ENCODE results near the gene BICRA.
"Not testable (repeated sequence)": the region's sequence is repeated elsewhere in the genome, so short reads cannot be mapped to it uniquely, and the experiment has no call there.

Gene BICRA

DNA sequence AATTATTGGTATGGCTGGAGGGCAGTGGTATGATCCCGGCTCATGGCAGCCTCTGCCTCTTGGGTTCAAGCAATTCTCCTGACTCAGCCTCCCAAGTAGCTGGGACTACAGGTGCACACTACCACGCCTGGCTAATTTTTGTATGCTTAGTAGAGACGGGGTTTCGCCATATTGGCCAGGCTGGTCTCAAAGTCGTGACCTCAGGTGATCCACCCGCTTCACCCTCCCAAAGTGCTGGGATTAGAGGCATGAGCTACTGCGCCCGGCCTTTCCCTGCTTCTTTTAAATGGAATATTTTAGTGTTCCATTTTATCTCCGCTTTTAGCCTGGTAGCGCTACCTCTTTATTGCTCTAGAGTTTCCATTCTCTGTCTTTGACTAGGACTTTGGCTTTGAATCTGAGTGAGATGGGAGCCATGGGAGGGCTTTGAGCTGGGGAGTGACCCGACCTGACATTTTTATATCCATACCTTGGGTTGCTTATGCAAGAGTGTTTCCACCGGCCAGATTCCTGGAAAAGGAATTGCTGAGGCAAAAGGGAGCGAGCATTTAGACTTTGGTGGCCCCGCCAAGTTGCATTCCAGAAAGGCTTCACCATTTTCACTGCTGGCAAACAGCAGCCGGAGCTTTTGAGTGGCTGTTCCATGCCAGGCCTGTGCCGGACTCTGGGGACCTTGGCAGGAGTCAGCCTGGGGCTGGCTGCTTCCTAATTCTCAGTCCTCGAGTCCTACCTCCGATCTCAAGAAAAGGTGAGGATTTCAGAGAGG is 22.9 kb downstream of the BICRA start:
- DNase-seq (ENCODE audit: low spot score), result no peak

DNA sequence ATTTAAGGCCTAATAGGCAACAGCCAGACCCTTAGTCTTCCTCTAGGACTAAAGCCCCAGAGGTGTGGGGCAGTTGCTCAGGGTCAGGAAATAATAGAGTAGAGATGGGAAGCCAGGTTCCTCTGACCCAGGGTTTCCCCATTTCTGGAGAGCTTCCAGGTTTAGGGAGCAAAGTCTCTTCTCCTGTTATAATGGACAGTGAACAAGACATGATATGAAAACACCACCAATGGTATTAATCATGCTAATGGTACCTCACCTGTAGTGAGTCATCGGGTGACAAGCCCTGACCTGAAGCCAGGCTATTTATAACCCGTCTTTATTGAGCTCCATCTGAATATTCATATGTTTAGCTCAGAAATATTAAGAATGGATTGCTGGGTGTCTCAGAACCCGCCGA is 24.6 kb downstream of the BICRA start:
- no peak for DNase-seq (ENCODE audit: low spot score)

DNA sequence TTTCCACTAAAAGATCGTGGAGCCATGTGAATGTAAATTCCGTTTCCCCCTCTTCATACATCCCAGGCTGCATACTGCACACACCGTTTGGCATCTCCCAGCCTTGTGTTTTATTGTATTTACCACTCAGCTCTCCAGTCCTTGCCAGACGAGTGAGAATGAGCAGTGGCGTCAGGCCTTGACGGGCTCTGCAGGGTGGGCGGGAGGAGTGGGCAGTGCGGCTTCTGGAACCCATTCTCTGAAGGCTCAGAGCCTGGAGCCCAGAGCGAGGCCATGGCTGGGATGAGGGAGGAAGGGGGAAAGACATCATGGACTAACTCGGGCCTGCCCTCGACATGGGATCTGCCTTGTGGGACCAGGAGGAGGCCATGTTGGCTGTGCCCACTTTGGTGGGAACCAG is 25.1 kb downstream of the BICRA start:
- DNase-seq (ENCODE audit: low spot score), result no peak

DNA sequence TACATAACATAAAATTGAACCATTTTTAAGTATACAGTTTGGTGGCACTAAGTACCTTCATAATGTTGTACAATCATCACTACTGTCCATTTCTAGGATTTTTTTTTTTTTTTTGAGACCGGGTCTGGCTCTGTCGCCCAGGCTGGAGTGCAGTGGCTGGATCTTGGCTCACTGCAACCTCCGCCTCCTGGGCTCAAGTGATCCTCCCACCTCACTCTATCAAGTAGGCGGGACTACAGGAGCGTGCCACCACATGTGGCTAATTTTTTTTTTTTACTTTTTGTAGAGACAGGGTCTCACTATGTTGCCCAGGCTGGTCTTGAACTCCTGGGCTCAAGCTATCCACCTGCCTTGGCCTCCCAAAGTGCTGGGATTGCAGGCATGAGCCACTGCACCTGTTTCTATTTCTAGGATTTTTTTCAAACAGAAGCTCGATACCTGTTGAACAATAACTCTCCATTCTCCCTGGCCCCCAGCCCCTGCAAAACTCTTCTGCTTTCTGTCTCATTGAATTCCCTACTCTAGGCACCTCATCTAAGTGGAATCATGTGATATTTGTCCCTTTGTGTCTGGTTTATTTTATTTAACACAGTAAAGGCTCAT is 26.3 kb downstream of the BICRA start:
- DNase-seq (ENCODE audit: low spot score), result not testable (repeated sequence)

DNA sequence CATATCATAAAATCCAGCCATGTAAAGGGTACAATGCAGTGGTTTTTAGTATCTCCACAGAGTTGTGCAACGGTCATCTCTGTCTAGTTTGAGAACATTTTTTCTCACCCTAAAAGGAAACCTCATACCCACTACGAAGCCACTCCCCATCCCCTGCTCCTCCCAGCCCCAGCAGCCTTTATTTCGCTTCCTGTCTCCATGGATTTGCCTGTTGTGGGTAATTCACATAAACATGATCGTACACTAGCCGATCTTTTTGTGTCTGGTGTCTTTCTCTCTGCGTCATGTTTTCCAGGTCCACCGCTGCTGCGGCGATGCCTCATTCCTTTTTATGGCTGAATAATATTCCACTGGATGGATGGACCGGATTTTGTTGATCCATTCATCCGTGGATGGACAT is 28.6 kb downstream of the BICRA start:
- no peak for DNase-seq (ENCODE audit: low spot score)

DNA sequence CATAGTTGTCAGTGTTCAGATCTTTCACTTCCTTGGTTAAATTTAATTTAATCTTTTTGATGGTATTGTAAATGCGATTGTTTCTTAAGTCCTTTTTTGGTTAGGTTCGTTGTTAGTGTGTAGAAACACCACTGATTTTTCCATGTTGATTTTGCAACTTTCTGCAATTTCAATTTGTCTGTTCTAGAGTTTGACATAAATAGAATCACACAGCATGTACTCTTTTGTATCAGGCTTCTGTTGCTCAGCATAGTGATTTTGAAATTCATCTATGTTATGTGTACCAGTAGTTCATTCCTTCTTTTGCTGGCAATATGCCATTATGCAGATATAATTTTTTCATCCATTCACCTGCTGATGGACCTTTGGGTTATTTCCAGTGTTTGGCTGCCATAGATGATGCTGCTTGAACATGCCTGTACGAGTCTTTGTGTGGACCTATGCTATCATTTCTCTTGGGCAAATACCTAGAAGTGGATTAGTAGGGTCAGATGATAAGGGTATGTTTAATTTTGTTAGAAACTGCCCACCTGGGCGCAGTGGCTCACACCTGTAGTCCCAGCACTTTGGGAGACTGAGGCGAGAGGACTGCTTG is 33.1 kb downstream of the BICRA start:
- no peak for DNase-seq (ENCODE audit: low spot score)

DNA sequence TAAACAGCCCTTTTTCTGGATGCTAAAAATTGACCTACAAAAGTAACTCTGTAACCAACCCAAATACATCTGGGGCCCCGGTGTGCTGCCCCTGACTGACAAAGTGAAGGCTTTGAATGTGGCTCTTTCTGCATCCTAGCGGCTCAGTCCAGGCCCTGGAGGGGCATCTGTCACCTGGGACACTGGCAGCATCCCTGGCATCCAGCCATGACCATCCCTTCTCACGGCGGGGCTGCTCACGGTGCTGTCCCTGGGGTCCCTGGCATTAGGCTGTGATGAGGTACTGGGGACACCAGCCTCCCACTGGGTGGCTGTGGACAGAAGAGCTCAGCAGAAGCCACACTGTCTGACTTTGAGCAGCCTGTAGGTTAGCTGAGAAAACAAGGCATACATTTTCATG is 34.3 kb downstream of the BICRA start:
- DNase-seq (ENCODE audit: low spot score), result no peak

DNA sequence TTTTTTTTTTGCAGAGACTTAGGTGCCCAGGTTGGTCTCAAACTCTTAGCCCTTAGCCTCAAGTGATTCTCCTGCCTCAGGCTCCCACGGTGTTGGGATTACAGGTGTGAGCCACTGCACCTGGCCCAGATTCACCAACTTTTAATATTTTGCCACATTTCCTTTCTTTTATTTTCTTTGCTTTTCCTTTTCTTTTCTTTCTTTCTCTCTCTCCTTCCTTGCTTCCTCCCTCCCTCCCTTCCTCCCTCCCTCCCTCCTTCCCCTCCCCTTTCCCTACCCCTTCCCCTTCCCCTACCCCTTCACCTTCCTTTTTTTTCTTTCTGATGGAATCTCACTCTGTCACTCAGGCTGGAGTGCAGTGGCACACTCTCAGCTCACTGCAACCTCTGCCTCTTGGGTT is 35.3 kb downstream of the BICRA start:
- no peak for DNase-seq (ENCODE audit: low spot score)

DNA sequence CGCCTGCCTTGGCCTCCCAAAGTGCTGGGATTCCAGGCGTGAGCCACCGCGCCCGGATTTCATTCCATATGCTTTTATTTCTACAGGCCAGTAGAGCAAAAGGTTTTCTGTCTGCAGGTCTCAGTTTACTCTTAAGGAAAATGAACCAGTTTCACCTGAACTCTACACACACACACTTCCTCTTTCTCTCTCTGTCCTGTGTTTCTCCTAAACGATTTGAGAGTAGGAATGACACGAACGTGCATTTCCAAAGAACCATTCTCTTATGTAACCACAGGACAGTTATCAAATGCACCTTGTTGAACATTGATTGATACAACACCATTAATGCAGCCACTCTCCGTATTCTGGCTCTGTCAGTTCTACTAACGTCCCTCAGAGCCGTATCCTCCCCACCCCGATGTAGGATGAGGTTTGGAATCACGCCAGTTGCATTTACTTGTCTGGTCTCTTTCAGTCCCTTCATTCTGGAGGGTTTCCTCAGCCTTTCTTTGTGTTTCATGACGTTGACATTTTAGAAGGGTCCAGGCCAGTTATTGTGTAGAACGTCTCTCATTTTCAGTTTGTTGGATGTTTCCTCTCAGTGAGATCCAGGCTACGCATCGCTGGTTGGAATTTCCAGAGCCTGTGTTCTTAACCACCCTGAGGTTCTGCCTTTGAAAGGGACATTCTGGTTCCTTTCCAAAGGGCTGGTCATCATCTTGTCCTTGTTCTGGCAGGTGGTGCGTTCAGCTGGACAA is 36.0 kb downstream of the BICRA start:
- DNase-seq (ENCODE audit: low spot score), result no peak

DNA sequence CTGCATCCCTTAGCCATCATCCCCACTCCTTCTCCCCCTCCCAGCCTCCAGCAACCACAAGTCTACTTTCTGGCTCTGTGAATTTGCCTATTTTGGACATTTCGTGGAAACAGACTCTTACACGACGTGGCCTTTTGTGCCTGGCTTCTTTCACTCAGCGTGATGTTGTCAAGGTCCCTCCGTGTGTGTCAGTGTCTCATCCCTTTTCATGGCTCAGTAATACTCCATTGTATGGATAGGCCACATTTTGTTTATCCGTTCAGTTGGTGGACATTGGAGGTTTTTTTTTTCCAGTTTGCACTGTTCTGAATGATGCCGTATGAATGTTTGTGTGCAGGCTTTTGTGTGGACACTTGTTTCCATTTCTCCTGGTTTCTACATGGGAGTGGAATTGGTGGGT is 38.0 kb downstream of the BICRA start:
- no peak for DNase-seq (ENCODE audit: low spot score)

DNA sequence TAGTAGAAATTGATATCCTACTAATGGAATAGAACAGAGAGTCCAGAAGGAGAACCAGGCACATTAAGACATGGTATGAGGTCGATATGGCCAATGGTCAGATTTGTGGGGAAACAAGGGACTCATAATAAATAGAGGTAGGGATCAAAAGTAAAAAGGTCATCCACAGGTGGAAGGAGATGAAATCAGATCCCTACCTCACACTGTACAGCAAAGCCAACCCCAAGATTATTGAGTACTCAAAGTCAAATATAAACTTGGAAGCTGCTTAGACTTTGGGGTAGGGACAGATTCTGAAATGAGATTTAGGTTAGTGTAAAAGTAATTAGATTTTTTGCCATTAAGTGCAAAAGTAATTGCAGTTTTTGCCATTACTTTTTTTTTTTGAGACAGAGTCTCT is 40.7 kb downstream of the BICRA start:
- no peak for DNase-seq (ENCODE audit: low spot score)

DNA sequence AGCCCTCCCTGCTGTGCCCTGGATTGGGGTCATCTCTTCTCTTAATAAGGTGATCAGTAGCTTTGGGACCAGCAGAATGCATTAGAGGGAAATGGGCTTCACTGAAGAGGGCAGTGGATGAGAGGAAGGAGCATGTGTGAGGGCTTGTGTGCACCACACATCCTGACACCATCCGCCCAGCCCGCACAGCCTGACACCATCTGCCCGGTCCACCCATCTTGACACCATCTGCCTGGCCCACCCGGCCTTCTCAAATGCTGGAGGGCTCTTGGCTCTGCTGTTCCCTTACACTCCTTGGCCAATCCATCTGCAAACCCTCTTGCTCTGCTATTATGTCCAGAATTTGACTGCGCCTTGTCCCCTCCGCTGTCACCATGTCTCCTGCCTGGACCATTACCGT is 41.8 kb downstream of the BICRA start:
- no peak for DNase-seq (ENCODE audit: low spot score)

DNA sequence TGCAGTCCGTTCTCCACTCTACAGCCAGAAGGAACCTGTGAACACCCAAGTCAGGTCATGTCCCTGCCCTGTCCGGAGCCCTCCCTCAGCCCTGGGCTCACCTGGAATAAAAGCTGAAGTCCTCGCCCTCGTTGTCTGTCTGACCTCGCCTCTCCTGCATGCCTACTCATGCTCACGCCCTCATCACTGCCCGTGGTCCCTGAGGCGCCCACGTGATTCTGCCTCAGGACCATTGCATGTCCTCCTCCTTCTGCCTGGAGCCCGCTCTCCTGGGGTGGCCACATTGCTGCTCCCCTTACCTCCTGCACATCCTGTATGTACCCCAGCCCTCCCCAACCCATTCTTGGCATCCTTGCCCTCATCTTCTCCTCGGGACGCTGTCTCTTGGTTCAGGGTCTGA is 42.2 kb downstream of the BICRA start:
- no peak for DNase-seq (ENCODE audit: low spot score)

DNA sequence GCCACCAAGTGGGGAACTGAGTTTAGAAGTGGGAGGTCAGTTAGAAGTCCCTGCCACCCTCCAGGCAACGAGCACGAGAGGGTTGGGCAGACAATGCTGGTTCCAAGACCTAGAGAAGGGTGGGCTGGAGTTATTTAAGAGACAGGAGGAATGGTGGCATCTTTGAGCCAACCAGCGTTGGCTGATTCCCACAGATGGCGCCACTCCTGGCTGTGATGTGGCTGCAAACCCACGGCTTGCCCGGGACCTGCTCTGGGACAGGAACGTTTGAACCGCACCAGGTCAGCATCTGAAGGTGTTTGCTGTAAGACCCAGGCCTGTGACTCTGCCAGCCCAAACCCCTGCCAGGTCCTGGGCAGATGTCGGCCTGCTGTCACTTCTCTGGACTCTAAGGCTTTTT is 42.8 kb downstream of the BICRA start:
- DNase-seq (ENCODE audit: low spot score), result no peak

DNA sequence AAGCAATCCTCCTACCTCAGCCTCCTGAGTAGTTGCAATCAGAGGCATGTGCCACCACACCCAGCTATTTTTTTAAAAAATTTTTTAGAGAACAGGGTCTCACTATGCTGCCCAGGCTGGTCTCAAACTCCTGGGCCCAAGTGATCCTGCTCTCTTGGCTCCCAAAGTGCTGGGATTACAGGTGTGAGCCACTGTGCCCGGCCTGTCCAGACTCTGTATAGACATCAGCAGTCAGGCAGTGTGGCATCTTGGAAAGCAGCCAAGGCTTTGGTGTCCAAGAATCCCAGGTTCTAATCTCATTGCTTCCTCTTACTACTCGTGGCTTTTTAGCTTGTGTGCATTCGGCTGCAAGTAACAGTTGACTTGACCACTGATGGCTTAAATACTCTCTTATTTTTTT is 43.4 kb downstream of the BICRA start:
- DNase-seq (ENCODE audit: low spot score), result no peak

DNA sequence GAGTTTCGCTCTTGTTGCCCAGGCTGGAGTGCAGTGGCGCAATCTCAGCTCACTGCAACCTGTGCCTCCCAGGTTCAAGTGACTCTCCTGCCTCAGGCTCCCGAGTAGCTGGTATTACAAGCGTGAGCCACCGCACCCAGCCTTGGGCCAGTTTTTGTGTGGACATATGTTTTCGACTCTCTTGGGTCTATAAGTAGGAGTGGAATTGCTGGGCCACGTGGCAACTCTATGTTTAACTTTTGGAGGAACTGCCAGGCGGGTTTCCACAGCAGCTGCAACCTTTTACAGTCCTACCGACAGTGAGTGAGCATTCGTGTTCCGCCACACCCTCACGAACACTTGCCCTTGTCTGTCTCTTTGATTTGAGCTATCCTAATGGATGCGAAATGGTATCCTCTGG is 44.9 kb downstream of the BICRA start:
- no peak for DNase-seq (ENCODE audit: low spot score)

DNA sequence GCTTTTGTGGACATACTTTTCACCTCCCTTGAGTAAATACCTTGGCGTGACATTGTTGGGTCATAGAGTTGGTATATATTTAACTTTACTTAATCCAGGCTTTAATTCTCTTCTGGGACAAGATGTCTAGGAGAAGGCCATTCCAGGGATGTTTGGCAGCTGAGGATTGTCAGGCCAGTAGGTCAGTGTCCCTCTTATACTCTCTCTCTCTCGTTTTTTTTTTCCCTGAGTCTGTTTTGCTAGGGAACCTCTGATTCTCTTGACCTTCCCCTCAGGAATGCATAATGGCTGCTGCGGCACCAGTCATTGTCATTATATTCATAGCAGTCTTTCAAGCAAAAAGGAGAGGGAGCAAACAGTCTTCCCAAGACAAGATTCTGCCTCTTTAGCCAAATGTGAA is 48.8 kb downstream of the BICRA start:
- DNase-seq (ENCODE audit: low spot score), result no peak

DNA sequence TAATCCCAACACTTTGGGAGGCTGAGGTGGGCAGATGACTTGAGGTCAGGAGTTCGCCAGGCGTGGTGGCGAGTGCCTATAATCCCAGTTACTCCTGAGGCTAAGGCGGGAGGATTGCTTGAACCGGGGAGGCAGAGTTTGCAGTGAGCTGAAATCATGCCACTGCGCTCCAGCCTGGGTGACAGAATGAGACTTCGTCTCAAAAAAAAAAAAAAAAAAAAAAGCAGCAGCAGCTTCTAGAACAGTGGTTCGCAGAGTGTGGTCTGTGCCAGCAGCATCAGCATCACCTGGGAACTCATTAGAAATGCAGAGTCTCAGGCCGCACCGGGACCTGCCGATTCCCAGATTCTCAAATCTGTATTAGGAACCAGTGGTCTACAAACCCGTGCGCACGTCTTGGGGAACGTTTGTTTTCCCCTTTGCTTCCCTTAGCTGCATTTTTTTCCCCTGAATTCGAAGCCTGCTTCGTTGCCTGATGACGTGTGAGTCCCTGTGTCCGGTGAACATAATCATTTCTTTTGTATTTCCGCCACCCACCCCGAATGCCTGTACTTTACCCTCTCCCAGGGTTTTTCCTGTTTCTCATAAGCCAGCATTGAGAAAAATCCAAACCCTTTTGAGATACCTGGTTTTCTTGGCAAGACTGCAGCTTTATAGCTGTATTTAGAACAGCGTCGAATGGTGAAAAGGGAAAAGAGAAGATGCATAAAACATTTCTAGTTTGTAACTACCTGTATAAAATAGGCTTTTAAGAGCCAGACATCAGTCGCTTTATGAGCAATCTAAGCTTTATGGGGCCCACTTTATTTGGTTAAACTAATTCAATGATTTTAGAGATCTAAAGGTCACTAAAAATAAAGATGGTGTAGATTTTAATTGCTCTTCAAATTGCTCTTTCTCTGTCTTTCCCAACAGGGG is 49.8 kb downstream of the BICRA start:
- no peak for DNase-seq (ENCODE audit: low spot score)

DNA sequence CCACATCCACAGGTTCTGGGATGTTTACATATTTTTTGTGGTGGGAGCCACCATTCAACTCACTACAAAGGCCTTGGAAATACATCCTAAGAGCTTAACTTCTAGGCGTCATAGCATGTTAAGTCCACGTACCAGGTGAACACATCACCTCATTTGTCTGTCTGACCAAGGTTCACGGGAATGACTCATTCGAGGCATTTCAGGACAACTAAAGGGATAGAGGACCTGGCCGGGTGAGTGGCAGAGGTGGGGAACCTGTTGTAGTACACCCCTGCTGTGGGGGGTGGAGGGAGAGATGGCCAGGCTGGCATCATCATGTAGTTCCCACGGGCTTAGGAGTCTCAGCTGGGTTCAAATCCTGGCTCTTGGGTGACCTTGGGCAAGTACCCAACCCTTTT is 51.5 kb downstream of the BICRA start:
- no peak for DNase-seq (ENCODE audit: low spot score)

DNA sequence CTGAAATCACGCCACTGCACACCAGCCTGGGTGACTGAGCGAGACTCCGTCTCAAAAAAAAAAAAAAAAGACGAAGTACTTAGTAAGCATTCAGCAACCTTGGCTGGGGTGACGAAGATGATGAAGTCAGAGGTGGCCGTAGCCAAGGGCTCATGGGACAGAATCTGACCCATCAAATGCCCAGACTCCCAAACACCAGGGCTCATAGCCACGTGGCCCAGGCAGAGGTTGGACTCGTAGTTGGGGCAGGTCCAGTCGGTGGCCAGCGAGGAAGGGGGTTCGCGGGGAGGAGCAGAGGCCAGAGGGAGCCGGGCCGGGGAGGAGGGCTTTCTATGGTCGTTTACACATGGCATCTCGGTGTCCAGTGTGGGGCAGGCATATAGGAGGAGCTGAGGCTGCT is 52.2 kb downstream of the BICRA start:
- DNase-seq (ENCODE audit: low spot score), result no peak

DNA sequence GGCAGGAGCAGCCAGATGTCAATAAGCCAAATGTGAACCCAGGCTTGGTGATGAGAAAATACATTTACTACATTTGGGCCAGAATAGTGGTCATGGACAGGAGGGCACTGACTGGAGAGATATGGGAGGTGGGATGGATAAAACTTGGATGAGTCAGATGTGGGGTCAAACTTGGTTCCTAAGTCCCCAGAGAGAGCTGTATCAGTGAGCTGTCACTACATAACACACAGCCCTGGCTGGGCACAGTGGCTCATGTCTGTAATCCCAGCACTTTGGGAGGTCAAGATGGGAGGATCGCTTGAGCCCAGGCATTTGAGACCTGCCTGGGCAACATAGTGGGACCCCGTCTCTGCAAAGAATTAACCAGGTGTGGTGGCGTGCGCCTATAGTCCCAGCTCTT is 52.7 kb downstream of the BICRA start:
- DNase-seq (ENCODE audit: low spot score), result no peak

DNA sequence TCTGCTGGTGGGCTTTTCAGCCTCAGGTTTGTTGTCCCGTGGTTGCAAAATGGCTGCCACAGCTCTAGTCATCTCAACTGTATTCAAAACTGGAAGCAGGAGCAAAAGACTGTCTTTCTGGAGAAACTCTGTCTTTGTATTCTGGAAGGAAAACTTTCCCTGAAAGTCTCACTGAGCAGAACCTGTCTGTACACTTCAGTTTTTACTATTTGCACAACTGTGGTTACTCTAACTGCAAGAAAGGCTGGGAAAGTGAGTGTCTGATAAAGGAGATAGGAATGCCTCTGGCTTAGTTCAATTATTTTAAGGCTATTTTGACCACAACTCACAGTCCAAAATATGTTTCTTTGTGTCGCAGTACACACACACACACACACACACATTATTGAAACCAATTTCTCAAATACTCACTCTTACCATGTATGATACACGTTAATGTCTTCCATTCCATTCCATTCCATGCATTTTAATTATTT is 54.5 kb downstream of the BICRA start:
- no peak for DNase-seq (ENCODE audit: low spot score)
